ENCODE results near the gene REEP1.

- TF ChIP-seq CTCF (conservative IDR thresholded peaks at IDR 0.05; ENCODE audit: low read length) (no peak), EZH2phosphoT487 (IDR thresholded peaks at IDR 0.05; ENCODE audit: borderline replicate concordance, low read depth, low read length) (no peak)
Observed at GRCh38 chr2:86235196-86235980, 102.0 kb downstream of the REEP1 start.
